HepG2 (cell line): ENCODE data around the gene HOTAIR. TPM values are rescaled to one million over a fixed set of nuclear protein-coding genes. Genes with fewer than 3 reads are reported as not detected.

Experiments used
- ISX ChIP-seq: sonication (generic); formaldehyde crosslinking; conservative IDR thresholded peaks from 2 replicates; pipeline ENCODE4 v1.5.0; 2020; ENCODE audit warnings: missing genetic modification reagents
- PHF8 ChIP-seq: sonication (generic); formaldehyde crosslinking; IDR thresholded peaks from 2 replicates; pipeline ENCODE4 v1.5.0; 2020; ENCODE audit warnings: missing genetic modification reagents
- POLR2AphosphoS2 ChIP-seq: IDR thresholded peaks from 2 replicates; pipeline ENCODE4 v1.6.1; 2011; ENCODE audit warnings: low read depth, low read length, improper control_type of control experiment
- SOX6 ChIP-seq, 2 experiments: fragments of 450-650 bp in 1 of 2; sonication (generic) in 1 of 2; formaldehyde crosslinking in 1 of 2; IDR thresholded peaks; 2 replicates each; pipeline versions ENCODE4 v1.4.0 to v1.6.1; 2017 to 2020; ENCODE audit warnings: antibody characterized with exemption in 1 of 2, mild to moderate bottlenecking in 1 of 2, missing genetic modification reagents in 1 of 2
- SRY ChIP-seq: sonication (generic); formaldehyde crosslinking; IDR thresholded peaks from 2 replicates; pipeline ENCODE4 v1.8.0; 2022; ENCODE audit warnings: mild to moderate bottlenecking, missing genetic modification reagents
- TBP ChIP-seq: sonication (generic); formaldehyde crosslinking; IDR thresholded peaks from 2 replicates; pipeline ENCODE4 v1.5.0; 2020; ENCODE audit warnings: missing genetic modification reagents
- WIZ ChIP-seq: sonication (generic); formaldehyde crosslinking; IDR thresholded peaks from 2 replicates; pipeline ENCODE4 v1.5.1; 2020; ENCODE audit warnings: mild to moderate bottlenecking, missing genetic modification reagents
- ZKSCAN8 ChIP-seq: IDR thresholded peaks from 2 replicates; pipeline ENCODE4 v1.6.1; 2016; ENCODE audit warnings: borderline replicate concordance, missing genetic modification reagents, missing compliant biosample characterization
- ZNF547 ChIP-seq: sonication (generic); formaldehyde crosslinking; IDR thresholded peaks from 2 replicates; pipeline ENCODE4 v1.5.1; 2020; ENCODE audit warnings: mild to moderate bottlenecking, missing genetic modification reagents
- ZNF598 ChIP-seq: sonication (generic); formaldehyde crosslinking; IDR thresholded peaks from 2 replicates; pipeline ENCODE4 v1.5.1; 2020; ENCODE audit warnings: mild to moderate bottlenecking, missing genetic modification reagents, borderline replicate concordance
- ZNF703 ChIP-seq: sonication (generic); formaldehyde crosslinking; IDR thresholded peaks from 2 replicates; pipeline ENCODE4 v1.5.1; 2020; ENCODE audit warnings: missing genetic modification reagents, mild to moderate bottlenecking, moderate library complexity, borderline replicate concordance
- ZNF766 ChIP-seq: sonication (generic); formaldehyde crosslinking; IDR thresholded peaks from 2 replicates; pipeline ENCODE4 v1.5.0; 2020; ENCODE audit warnings: missing genetic modification reagents, borderline replicate concordance
- polyA plus RNA-seq, 8 experiments: library from polyadenylated mRNA; depleted of rRNA in 3 of 8; stranded (reverse) in 7 of 8; unstranded in 1 of 8; fragments of >200 nt; fragmentation: Illumina TruSeq in 4 of 8; extraction: Trizol in 4 of 8; gene quantifications; 2 replicates each; pipeline versions ENCODE4 v1.2.1 to v1.2.3, GENCODE V29; 2011 to 2016; ENCODE audit warnings: low read depth in 4 of 8, missing spikeins in 1 of 8, mixed read lengths in 1 of 8; ENCODE audit not compliant: insufficient read depth in 1 of 8
- total RNA-seq, 5 experiments: library from RNA; depleted of rRNA; stranded (reverse); fragments of >200 nt; fragmentation: Illumina TruSeq; extraction: Trizol; gene quantifications; 2 replicates each; pipeline ENCODE4 v1.2.3, GENCODE V29; 2016; ENCODE audit warnings: low read depth in 1 of 5
- TF ChIP-seq, protein P1 (sequence below): sonication (generic); formaldehyde crosslinking; IDR thresholded peaks from 2 replicates; pipeline ENCODE4 v1.8.0; 2022; ENCODE audit warnings: low read depth, missing genetic modification reagents
- TF ChIP-seq, protein P2 (sequence below): sonication (generic); formaldehyde crosslinking; IDR thresholded peaks from 2 replicates; pipeline ENCODE4 v1.5.1; 2020; ENCODE audit warnings: mild to moderate bottlenecking, missing genetic modification reagents, moderate library complexity
- TF ChIP-seq, protein P3 (sequence below): sonication (generic); formaldehyde crosslinking; IDR thresholded peaks from 2 replicates; pipeline ENCODE4 v1.9.0; 2021; ENCODE audit warnings: missing genetic modification reagents, borderline replicate concordance
- TF ChIP-seq, protein P4 (sequence below): sonication (generic); formaldehyde crosslinking; IDR thresholded peaks from 2 replicates; pipeline ENCODE4 v1.5.0; 2020; ENCODE audit warnings: missing genetic modification reagents
- TF ChIP-seq, protein P5 (sequence below): sonication (generic); formaldehyde crosslinking; IDR thresholded peaks from 2 replicates; pipeline ENCODE4 v1.4.0; 2020; ENCODE audit warnings: missing genetic modification reagents, mild to moderate bottlenecking, borderline replicate concordance

Gene HOTAIR
- total and polyA plus RNA-seq, 2 of the 13 experiments (the other 11 are each of a cell fraction or from before 2014, with no cell fraction given) = not detected

DNA sequence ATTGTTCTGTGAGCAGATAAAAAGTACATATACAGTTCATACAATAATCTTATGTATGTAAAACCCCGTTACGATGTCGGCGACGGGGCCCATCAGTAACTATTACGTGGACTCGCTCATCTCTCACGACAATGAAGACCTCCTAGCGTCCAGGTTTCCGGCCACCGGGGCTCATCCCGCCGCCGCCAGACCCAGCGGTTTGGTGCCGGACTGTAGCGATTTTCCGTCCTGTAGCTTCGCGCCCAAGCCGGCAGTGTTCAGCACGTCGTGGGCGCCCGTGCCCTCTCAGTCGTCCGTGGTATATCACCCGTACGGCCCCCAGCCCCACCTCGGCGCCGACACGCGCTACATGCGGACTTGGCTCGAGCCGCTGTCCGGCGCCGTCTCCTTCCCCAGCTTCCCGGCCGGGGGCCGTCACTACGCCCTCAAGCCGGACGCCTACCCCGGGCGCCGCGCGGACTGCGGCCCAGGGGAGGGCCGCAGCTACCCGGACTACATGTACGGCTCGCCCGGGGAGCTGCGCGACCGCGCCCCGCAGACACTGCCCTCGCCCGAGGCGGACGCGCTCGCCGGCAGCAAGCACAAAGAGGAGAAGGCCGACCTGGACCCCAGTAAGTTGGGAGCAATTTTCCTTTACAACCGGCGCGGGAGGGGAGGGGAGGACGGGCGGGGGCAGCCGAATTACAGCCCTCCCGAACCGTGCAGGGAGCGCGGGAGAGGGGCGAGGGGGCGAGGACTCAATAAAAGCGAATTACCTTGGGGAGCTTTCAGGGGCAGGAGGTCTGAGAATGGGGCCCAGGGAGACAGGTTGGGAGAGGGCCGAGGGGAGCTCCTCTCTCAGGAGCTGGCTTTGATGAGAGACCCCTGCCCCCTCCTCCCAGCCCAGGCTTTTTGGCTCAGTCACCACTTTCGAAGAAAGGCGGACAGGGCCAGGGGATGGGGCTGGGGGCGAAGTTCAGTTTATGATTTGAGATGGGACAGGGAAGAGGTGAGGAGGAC lies 25.7 kb upstream of the HOTAIR start, which contains the start of gene HOXC9 (continued):
- TF ChIP-seq, protein P1, sequence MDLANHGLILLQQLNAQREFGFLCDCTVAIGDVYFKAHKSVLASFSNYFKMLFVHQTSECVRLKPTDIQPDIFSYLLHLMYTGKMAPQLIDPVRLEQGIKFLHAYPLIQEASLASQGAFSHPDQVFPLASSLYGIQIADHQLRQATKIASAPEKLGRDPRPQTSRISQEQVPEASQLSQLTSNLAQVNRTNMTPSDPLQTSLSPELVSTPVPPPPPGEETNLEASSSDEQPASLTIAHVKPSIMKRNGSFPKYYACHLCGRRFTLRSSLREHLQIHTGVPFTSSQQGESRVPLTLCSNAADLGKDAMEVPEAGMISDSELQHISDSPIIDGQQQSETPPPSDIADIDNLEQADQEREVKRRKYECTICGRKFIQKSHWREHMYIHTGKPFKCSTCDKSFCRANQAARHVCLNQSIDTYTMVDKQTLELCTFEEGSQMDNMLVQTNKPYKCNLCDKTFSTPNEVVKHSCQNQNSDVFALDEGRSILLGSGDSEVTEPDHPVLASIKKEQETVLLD (CRISPR knock-in tag) = 0 out of 2 replicates have a peak, but pooled peaks have one; percentile 20
- TF ChIP-seq ZNF598 (CRISPR knock-in tag) (0 out of 2 replicates have a peak, but pooled peaks have one; percentile 34), ZKSCAN8 (CRISPR knock-in tag) (no peak), PHF8 (CRISPR knock-in tag) (0 out of 2 replicates have a peak, but pooled peaks have one; percentile 51), ISX (no peak), ZNF766 (CRISPR knock-in tag) (no peak), POLR2AphosphoS2 (no peak), SRY (no peak), ZNF703 (no peak), TBP (CRISPR knock-in tag) (no peak), ZNF547 (CRISPR knock-in tag) (no peak), SOX6 (IDR thresholded peaks at IDR 0.05) (no peak), SOX6 (CRISPR knock-in tag; IDR thresholded peaks at IDR 0.05) (no peak), WIZ (no peak)
- TF ChIP-seq, protein P2, sequence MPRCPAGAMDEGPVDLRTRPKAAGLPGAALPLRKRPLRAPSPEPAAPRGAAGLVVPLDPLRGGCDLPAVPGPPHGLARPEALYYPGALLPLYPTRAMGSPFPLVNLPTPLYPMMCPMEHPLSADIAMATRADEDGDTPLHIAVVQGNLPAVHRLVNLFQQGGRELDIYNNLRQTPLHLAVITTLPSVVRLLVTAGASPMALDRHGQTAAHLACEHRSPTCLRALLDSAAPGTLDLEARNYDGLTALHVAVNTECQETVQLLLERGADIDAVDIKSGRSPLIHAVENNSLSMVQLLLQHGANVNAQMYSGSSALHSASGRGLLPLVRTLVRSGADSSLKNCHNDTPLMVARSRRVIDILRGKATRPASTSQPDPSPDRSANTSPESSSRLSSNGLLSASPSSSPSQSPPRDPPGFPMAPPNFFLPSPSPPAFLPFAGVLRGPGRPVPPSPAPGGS = peak; percentile 37; the same call in 1 of the 2 replicates
- TF ChIP-seq, protein P3, sequence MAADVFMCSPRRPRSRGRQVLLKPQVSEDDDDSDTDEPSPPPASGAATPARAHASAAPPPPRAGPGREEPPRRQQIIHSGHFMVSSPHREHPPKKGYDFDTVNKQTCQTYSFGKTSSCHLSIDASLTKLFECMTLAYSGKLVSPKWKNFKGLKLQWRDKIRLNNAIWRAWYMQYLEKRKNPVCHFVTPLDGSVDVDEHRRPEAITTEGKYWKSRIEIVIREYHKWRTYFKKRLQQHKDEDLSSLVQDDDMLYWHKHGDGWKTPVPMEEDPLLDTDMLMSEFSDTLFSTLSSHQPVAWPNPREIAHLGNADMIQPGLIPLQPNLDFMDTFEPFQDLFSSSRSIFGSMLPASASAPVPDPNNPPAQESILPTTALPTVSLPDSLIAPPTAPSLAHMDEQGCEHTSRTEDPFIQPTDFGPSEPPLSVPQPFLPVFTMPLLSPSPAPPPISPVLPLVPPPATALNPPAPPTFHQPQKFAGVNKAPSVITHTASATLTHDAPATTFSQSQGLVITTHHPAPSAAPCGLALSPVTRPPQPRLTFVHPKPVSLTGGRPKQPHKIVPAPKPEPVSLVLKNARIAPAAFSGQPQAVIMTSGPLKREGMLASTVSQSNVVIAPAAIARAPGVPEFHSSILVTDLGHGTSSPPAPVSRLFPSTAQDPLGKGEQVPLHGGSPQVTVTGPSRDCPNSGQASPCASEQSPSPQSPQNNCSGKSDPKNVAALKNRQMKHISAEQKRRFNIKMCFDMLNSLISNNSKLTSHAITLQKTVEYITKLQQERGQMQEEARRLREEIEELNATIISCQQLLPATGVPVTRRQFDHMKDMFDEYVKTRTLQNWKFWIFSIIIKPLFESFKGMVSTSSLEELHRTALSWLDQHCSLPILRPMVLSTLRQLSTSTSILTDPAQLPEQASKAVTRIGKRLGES (CRISPR knock-in tag) = no peak
- TF ChIP-seq, protein P4, sequence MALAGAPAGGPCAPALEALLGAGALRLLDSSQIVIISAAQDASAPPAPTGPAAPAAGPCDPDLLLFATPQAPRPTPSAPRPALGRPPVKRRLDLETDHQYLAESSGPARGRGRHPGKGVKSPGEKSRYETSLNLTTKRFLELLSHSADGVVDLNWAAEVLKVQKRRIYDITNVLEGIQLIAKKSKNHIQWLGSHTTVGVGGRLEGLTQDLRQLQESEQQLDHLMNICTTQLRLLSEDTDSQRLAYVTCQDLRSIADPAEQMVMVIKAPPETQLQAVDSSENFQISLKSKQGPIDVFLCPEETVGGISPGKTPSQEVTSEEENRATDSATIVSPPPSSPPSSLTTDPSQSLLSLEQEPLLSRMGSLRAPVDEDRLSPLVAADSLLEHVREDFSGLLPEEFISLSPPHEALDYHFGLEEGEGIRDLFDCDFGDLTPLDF = no peak
- TF ChIP-seq, protein P5, sequence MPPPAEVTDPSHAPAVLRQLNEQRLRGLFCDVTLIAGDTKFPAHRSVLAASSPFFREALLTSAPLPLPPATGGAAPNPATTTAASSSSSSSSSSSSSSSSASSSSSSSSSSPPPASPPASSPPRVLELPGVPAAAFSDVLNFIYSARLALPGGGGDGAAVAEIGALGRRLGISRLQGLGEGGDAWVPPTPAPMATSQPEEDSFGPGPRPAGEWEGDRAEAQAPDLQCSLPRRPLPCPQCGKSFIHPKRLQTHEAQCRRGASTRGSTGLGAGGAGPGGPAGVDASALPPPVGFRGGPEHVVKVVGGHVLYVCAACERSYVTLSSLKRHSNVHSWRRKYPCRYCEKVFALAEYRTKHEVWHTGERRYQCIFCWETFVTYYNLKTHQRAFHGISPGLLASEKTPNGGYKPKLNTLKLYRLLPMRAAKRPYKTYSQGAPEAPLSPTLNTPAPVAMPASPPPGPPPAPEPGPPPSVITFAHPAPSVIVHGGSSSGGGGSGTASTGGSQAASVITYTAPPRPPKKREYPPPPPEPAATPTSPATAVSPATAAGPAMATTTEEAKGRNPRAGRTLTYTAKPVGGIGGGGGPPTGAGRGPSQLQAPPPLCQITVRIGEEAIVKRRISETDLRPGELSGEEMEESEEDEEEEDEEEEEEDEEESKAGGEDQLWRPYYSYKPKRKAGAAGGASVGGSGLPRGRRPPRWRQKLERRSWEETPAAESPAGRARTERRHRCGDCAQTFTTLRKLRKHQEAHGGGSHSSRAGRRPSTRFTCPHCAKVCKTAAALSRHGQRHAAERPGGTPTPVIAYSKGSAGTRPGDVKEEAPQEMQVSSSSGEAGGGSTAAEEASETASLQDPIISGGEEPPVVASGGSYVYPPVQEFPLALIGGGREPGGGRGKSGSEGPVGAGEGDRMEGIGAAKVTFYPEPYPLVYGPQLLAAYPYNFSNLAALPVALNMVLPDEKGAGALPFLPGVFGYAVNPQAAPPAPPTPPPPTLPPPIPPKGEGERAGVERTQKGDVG = no peak
